SK-N-SH (cell line): Measurements from ENCODE around the gene ADD2. TPM values are rescaled to one million over a fixed set of nuclear protein-coding genes. Genes with fewer than 3 reads are reported as not detected.

ENCODE experiments used
- CTCF ChIA-PET: fragments of 300-600, 350-600 bp; formaldehyde crosslinking; extraction: SDS; loops from one replicate; lab custom pipeline; 2021; lab: Yijun Ruan, JAX
- POLR2A ChIA-PET: fragments of 350-600 bp; sonication (Branson Sonifier 250); formaldehyde crosslinking; extraction: SDS; loops from one replicate; lab custom pipeline; 2020; ENCODE audit warnings: antibody characterized with exemption, inconsistent platforms; lab: Yijun Ruan, JAX
- DNase-seq: peaks from one replicate; pipeline ENCODE4 v3.0.0; 2012
- H2AFZ ChIP-seq: fragments of 200-600 bp; sonication (generic); 2 replicates; pipeline ENCODE4 v1.8.1; 2016; ENCODE audit warnings: antibody characterized with exemption, mild to moderate bottlenecking, low read depth
- H3F3A ChIP-seq: fragments of 200-600 bp; sonication (generic); replicated peaks from 2 replicates; pipeline ENCODE3; 2016; ENCODE audit warnings: antibody characterized with exemption, mild to moderate bottlenecking; ENCODE audit not compliant: insufficient read depth
- H3K27ac ChIP-seq, 2 experiments: fragments of 200-500 bp in 1 of 2; fragments of 200-600 bp in 1 of 2; sonication (Bioruptor generic) in 1 of 2; sonication (generic), shearing (Covaris generic) in 1 of 2; 2 replicates each; pipeline versions ENCODE4 v1.5.1 to v1.6.1; 2014 to 2016; ENCODE audit warnings: low read depth in 2 of 2, inconsistent platforms in 1 of 2, low read length in 1 of 2, mild to moderate bottlenecking in 1 of 2, mixed read lengths in 1 of 2
- H3K27me3 ChIP-seq: fragments of 200-600 bp; sonication (generic), shearing (Covaris generic); 2 replicates; pipeline ENCODE4 v1.6.1; 2016; ENCODE audit warnings: mixed run types; ENCODE audit not compliant: insufficient read depth
- H3K36me3 ChIP-seq, 2 experiments: fragments of 200-500 bp in 1 of 2; fragments of 200-600 bp in 1 of 2; sonication (Bioruptor generic) in 1 of 2; sonication (generic) in 1 of 2; replicated peaks in 1 of 2; 2 replicates each; pipeline versions ENCODE3 to v1.5.1; 2014 to 2016; ENCODE audit warnings: low read length in 1 of 2, mild to moderate bottlenecking in 1 of 2; ENCODE audit not compliant: insufficient read depth in 2 of 2, control insufficient read depth in 1 of 2
- H3K4me1 ChIP-seq, 2 experiments: fragments of 200-500 bp in 1 of 2; fragments of 200-600 bp in 1 of 2; sonication (Bioruptor generic) in 1 of 2; sonication (generic), shearing (Covaris generic) in 1 of 2; 2 replicates each; pipeline versions ENCODE4 v1.5.1 to v1.6.1; 2014 to 2016; ENCODE audit warnings: low read depth in 1 of 2, low read length in 1 of 2, mixed run types in 1 of 2; ENCODE audit not compliant: insufficient read depth in 2 of 2, control insufficient read depth in 1 of 2
- H3K4me2 ChIP-seq: fragments of 200-600 bp; sonication (generic), shearing (Covaris generic); 2 replicates; pipeline ENCODE4 v1.6.1; 2017; ENCODE audit warnings: mixed run types
- H3K4me3 ChIP-seq, 2 experiments: fragments of 200-500 bp in 1 of 2; fragments of 200-600 bp in 1 of 2; sonication (Bioruptor generic) in 1 of 2; sonication (generic), shearing (Covaris generic) in 1 of 2; 2 replicates each; pipeline versions ENCODE4 v1.5.1 to v1.8.1; 2014 to 2016; ENCODE audit warnings: low read depth in 2 of 2, inconsistent platforms in 1 of 2, low read length in 1 of 2, mild to moderate bottlenecking in 1 of 2, mixed read lengths in 1 of 2, moderate library complexity in 1 of 2
- H3K79me2 ChIP-seq: fragments of 200-600 bp; sonication (generic); 2 replicates; pipeline ENCODE4 v1.8.1; 2017; ENCODE audit warnings: mild to moderate bottlenecking; ENCODE audit not compliant: insufficient read depth
- H3K9ac ChIP-seq: fragments of 200-600 bp; sonication (generic); 2 replicates; pipeline ENCODE4 v1.6.1; 2017; ENCODE audit warnings: mixed run types
- H3K9me2 ChIP-seq: fragments of 200-600 bp; sonication (generic); 2 replicates; pipeline ENCODE4 v1.6.1; 2017; ENCODE audit warnings: mixed run types
- H3K9me3 ChIP-seq: fragments of 200-600 bp; sonication (generic); 2 replicates; pipeline ENCODE4 v1.6.1; 2017; ENCODE audit warnings: mixed run types, mild to moderate bottlenecking, moderate library complexity
- H4K20me1 ChIP-seq: fragments of 200-600 bp; sonication (generic); 2 replicates; pipeline ENCODE4 v1.6.1; 2017; ENCODE audit warnings: mild to moderate bottlenecking, mixed run types; ENCODE audit not compliant: insufficient read depth
- CHD2 ChIP-seq: fragments of 150-350 bp; IDR thresholded peaks from 2 replicates; pipeline ENCODE4 v1.6.1; 2018; ENCODE audit warnings: low read length; ENCODE audit not compliant: partially characterized antibody
- EZH2phosphoT487 ChIP-seq: fragments of 200-600 bp; sonication (generic); IDR thresholded peaks from 2 replicates; pipeline ENCODE4 v1.6.1; 2017; ENCODE audit warnings: low read depth, mixed run types, mild to moderate bottlenecking, antibody characterized with exemption, moderate library complexity, borderline replicate concordance
- FOSL2 ChIP-seq: IDR thresholded peaks from 2 replicates; pipeline ENCODE4 v1.4.0; 2012; ENCODE audit warnings: low read depth, mild to moderate bottlenecking, moderate library complexity, borderline replicate concordance
- FOXJ3 ChIP-seq: sonication (generic); formaldehyde crosslinking; IDR thresholded peaks from 2 replicates; pipeline ENCODE4 v1.5.1; 2020; ENCODE audit warnings: mild to moderate bottlenecking, missing genetic modification reagents
- FOXM1 ChIP-seq: IDR thresholded peaks from 2 replicates; pipeline ENCODE4 v1.4.0; 2012; ENCODE audit warnings: low read depth, mild to moderate bottlenecking
- GATA2 ChIP-seq: sonication (generic); formaldehyde crosslinking; IDR thresholded peaks from 2 replicates; pipeline ENCODE4 v1.5.0; 2020; ENCODE audit warnings: mild to moderate bottlenecking, missing genetic modification reagents
- JUND ChIP-seq: IDR thresholded peaks from 2 replicates; pipeline ENCODE4 v1.4.0; 2012
- MXI1 ChIP-seq: IDR thresholded peaks from 2 replicates; pipeline ENCODE4 v1.6.1; 2012; ENCODE audit warnings: mild to moderate bottlenecking, low read depth, low read length, improper control_type of control experiment
- POLR2AphosphoS5 ChIP-seq: IDR thresholded peaks from 2 replicates; pipeline ENCODE4 v1.6.1; 2012; ENCODE audit warnings: low read depth, low read length
- RCOR1 ChIP-seq: fragments of 150-350 bp; IDR thresholded peaks from 2 replicates; pipeline ENCODE4 v1.6.1; 2017; ENCODE audit warnings: antibody characterized with exemption, low read length
- SIN3A ChIP-seq: IDR thresholded peaks from 2 replicates; pipeline ENCODE4 v1.6.1; 2012; ENCODE audit warnings: low read depth, mild to moderate bottlenecking, low read length, moderate library complexity, borderline replicate concordance
- SMC3 ChIP-seq: IDR thresholded peaks from 2 replicates; pipeline ENCODE4 v1.6.1; 2012; ENCODE audit warnings: low read depth, low read length, improper control_type of control experiment
- TCF12 ChIP-seq: IDR thresholded peaks from 2 replicates; pipeline ENCODE4 v1.4.0; 2012
- TEAD4 ChIP-seq: IDR thresholded peaks from 2 replicates; pipeline ENCODE4 v1.4.0; 2012; ENCODE audit warnings: mild to moderate bottlenecking, borderline replicate concordance; ENCODE audit not compliant: insufficient read depth
- USF1 ChIP-seq: IDR thresholded peaks from 2 replicates; pipeline ENCODE4 v1.4.0; 2012; ENCODE audit warnings: low read depth, borderline replicate concordance
- USF2 ChIP-seq: fragments of 150-350 bp; IDR thresholded peaks from 2 replicates; pipeline ENCODE4 v1.6.1; 2017; ENCODE audit warnings: antibody characterized with exemption, low read length, low read depth, borderline replicate concordance
- YY1 ChIP-seq: IDR thresholded peaks from 2 replicates; pipeline ENCODE4 v1.4.0; 2012; ENCODE audit warnings: low read depth, mild to moderate bottlenecking
- WGBS: methylation state at CpG from one replicate; pipeline ENCODE4 v1.1.6; 2017; ENCODE audit warnings: low lambda C conversion rate; 5-methylcytosine and 5-hydroxymethylcytosine counted together
- polyA plus RNA-seq, 3 experiments: library from polyadenylated mRNA; depleted of rRNA; stranded (reverse); fragments of >200 nt; gene quantifications; 2 replicates each; pipeline ENCODE4 v1.2.3, GENCODE V29; 2012
- TF ChIP-seq, protein P1 (sequence below): fragments of 150-350 bp; IDR thresholded peaks from 2 replicates; pipeline ENCODE4 v1.6.1; 2016; ENCODE audit warnings: mild to moderate bottlenecking, low read depth, low read length
- TF ChIP-seq, protein P2 (sequence below): IDR thresholded peaks from 2 replicates; pipeline ENCODE4 v1.4.0; 2012; ENCODE audit warnings: low read depth, borderline replicate concordance
- TF ChIP-seq, protein P3 (sequence below): IDR thresholded peaks from 2 replicates; pipeline ENCODE4 v1.4.0; 2012; ENCODE audit warnings: low read depth

The ADD2 gene
- polyA plus RNA-seq, 1 of the 3 experiments (the other 2 are of a cell fraction) = 0.30 TPM

DNA sequence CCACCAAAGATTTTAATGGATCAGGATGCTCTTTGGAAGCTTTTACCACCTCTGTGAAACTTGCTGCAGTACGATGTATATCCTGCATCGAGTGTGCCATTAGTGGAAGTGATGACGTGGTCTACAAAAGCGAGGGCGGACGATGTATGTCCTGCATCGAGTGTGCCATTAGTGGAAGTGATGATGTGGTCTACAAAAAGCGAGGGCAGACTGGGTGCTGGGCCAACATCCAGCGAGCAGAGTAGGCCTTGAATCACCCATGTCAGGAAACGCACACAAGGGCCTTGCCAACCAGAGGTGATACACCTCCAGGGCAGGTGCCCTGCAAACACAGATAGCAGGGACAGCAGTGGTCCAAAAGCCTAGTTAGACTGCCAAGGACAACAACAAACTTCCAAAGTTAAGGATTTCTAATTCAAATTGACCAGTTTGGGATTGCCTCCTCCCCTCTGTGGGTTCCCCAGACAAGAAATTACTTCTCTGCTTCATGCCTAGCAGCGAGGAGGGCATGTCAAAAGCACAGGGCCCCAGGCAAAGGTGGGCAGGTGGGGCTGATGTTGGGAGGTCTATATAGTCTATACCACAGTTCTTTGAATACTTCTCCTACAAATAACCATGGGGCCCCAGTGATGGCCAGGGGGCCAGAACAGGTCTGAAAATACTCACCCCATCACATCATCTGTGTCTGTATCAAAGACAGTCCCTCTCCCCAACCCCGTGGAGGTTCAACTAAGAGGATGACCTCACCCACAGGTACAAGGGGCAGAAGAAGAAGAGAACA lies 70.2 kb downstream of the ADD2 start (continued):
- TF ChIP-seq SIN3A (no peak), FOSL2 (no peak), POLR2AphosphoS5 (no peak), YY1 (no peak), USF1 (no peak), FOXJ3 (CRISPR knock-in tag) (no peak)
- TF ChIP-seq, protein P1, sequence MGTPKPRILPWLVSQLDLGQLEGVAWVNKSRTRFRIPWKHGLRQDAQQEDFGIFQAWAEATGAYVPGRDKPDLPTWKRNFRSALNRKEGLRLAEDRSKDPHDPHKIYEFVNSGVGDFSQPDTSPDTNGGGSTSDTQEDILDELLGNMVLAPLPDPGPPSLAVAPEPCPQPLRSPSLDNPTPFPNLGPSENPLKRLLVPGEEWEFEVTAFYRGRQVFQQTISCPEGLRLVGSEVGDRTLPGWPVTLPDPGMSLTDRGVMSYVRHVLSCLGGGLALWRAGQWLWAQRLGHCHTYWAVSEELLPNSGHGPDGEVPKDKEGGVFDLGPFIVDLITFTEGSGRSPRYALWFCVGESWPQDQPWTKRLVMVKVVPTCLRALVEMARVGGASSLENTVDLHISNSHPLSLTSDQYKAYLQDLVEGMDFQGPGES = no peak
- TF ChIP-seq, protein P2, sequence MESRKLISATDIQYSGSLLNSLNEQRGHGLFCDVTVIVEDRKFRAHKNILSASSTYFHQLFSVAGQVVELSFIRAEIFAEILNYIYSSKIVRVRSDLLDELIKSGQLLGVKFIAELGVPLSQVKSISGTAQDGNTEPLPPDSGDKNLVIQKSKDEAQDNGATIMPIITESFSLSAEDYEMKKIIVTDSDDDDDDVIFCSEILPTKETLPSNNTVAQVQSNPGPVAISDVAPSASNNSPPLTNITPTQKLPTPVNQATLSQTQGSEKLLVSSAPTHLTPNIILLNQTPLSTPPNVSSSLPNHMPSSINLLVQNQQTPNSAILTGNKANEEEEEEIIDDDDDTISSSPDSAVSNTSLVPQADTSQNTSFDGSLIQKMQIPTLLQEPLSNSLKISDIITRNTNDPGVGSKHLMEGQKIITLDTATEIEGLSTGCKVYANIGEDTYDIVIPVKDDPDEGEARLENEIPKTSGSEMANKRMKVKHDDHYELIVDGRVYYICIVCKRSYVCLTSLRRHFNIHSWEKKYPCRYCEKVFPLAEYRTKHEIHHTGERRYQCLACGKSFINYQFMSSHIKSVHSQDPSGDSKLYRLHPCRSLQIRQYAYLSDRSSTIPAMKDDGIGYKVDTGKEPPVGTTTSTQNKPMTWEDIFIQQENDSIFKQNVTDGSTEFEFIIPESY = no peak

GRCh38 chr2:70696142-70696541 lies 71.9 kb downstream of the ADD2 start:
- TF ChIP-seq TEAD4 (no peak), RCOR1 (no peak)
- Histone ChIP-seq H3K4me1 (peaks cover 0 to 2% of the 10 kb centered on the region in 2 experiments; a peak in 1 of 4 replicates), H3K27me3 (no peaks in the 10 kb centered on the region; the same call in 1 of the 2 replicates), H3F3A (no peaks in the 10 kb centered on the region), H4K20me1 (no peaks in the 10 kb centered on the region), H3K36me3 (no peaks in the 10 kb centered on the region), H3K79me2 (no peaks in the 10 kb centered on the region), H3K27ac (no peak overlapping the region), H3K9me3 (no peaks in the 10 kb centered on the region), H2AFZ (no peak overlapping the region), H3K9me2 (no peaks in the 10 kb centered on the region), H3K4me3 (no peak overlapping the region), H3K9ac (no peak overlapping the region), H3K4me2 (no peak overlapping the region)
- WGBS = no CpG with 5 or more reads among the region's 6 CpGs
- POLR2A ChIA-PET = no interaction called here
- CTCF ChIA-PET = interaction anchor here (1.7 to 1.9 kb wide), 2 partner anchors 9 to 12 kb away, joined by 5 to 6 read pairs; no protein-coding TSS in a partner anchor
- no peak for DNase-seq

DNA sequence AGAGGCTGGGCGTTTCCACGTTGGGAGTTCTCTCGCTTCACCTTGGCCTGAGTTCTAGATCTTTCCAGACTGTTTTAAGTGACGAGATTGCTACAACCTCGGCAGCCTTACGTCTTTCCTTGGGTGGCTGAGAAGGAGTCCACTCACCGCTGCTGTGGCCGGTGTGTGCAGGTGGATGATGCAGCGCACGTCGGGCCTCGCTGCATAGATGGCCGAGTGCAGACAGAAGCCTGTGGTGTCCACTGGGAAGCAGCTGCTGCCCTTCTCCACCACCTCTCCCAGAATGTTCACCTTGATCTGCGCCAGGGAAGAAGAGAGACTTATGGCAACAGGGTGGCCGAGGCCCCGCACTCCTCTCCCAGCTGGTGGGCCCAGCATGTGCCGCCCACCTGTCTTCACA lies 75.7 kb downstream of the ADD2 start:
- Histone ChIP-seq H3K4me1 (no peaks in the 10 kb centered on the region; a peak in 1 of 4 replicates), H2AFZ (no peak overlapping the region), H3K9ac (no peak overlapping the region), H3K27me3 (no peaks in the 10 kb centered on the region; the same call in 1 of the 2 replicates), H3F3A (no peaks in the 10 kb centered on the region), H3K36me3 (no peaks in the 10 kb centered on the region), H3K9me2 (no peaks in the 10 kb centered on the region), H3K4me2 (no peak overlapping the region), H3K79me2 (no peaks in the 10 kb centered on the region), H3K9me3 (no peaks in the 10 kb centered on the region), H3K27ac (no peak overlapping the region), H4K20me1 (no peaks in the 10 kb centered on the region), H3K4me3 (no peak overlapping the region)
- ChIA-PET CTCF (no interaction called here), POLR2A (no interaction called here)
- no peak for DNase-seq
- 81% methylated on average over 15 of the region's 17 CpGs for WGBS
- no peak for TF ChIP-seq CHD2
- no peak for TF ChIP-seq EZH2phosphoT487
- no peak for TF ChIP-seq JUND
- no peak for TF ChIP-seq FOXM1
- TF ChIP-seq SIN3A = no peak
- no peak for TF ChIP-seq USF1
- no peak for TF ChIP-seq TCF12
- TF ChIP-seq MXI1 = no peak
- TF ChIP-seq, protein P3, sequence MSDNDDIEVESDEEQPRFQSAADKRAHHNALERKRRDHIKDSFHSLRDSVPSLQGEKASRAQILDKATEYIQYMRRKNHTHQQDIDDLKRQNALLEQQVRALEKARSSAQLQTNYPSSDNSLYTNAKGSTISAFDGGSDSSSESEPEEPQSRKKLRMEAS = no peak
- TF ChIP-seq USF2 = no peak
- TF ChIP-seq SMC3 = no peak
- no peak for TF ChIP-seq TEAD4
- TF ChIP-seq GATA2 = no peak
